Osteoblast (primary cell): Measurements from ENCODE around the gene SMO. TPM values are rescaled to one million over a fixed set of nuclear protein-coding genes. Genes with fewer than 3 reads are reported as not detected.

Source experiments
- DNase-seq: peaks from one replicate; pipeline ENCODE4 v3.0.0; 2011; ENCODE audit warnings: low spot score, mixed read lengths; ENCODE audit not compliant: insufficient read length; ENCODE audit errors: missing footprints
- H2AFZ ChIP-seq: 2 replicates; pipeline ENCODE4 v1.6.0; 2011; ENCODE audit warnings: mild to moderate bottlenecking, low read length
- H3K27ac ChIP-seq: 2 replicates; pipeline ENCODE4 v1.5.1; 2011; ENCODE audit warnings: mild to moderate bottlenecking, low read depth, low read length, moderate library complexity
- H3K27me3 ChIP-seq: 2 replicates; pipeline ENCODE4 v1.6.0; 2012; ENCODE audit warnings: mild to moderate bottlenecking, control low read depth, inconsistent platforms, low read length, moderate library complexity; ENCODE audit not compliant: insufficient read depth
- H3K36me3 ChIP-seq: 2 replicates; pipeline ENCODE4 v1.5.1; 2011; ENCODE audit warnings: mild to moderate bottlenecking, low read length, control low read depth, moderate library complexity; ENCODE audit not compliant: insufficient read depth
- H3K4me1 ChIP-seq: 2 replicates; pipeline ENCODE4 v1.5.1; 2011; ENCODE audit warnings: mild to moderate bottlenecking, low read length, control low read depth, moderate library complexity; ENCODE audit not compliant: insufficient read depth
- H3K4me2 ChIP-seq: 2 replicates; pipeline ENCODE4 v1.6.0; 2011; ENCODE audit warnings: mild to moderate bottlenecking, low read length; ENCODE audit not compliant: insufficient read depth
- H3K4me3 ChIP-seq: fragments of 200-600 bp; sonication (generic); 3 replicates; pipeline ENCODE4 v1.5.1; 2012; ENCODE audit warnings: mild to moderate bottlenecking, low read length, inconsistent platforms; ENCODE audit not compliant: insufficient read depth
- H3K79me2 ChIP-seq: 2 replicates; pipeline ENCODE4 v1.6.0; 2012; ENCODE audit warnings: mild to moderate bottlenecking, low read length, control low read depth, inconsistent platforms; ENCODE audit not compliant: insufficient read depth
- H3K9me3 ChIP-seq: 2 replicates; pipeline ENCODE4 v1.5.1; 2011; ENCODE audit warnings: low read depth, low read length, control low read depth
- H4K20me1 ChIP-seq: 2 replicates; pipeline ENCODE4 v1.6.0; 2012; ENCODE audit warnings: mild to moderate bottlenecking, low read length, control low read depth; ENCODE audit not compliant: insufficient read depth
- total RNA-seq: library from RNA; depleted of rRNA; stranded (reverse); fragments of >200 nt; gene quantifications from 2 replicates; pipeline ENCODE4 v1.2.3, GENCODE V29; 2012
- TF ChIP-seq, protein P1 (sequence below): IDR thresholded peaks from 2 replicates; pipeline ENCODE4 v1.5.1; 2011; ENCODE audit warnings: mild to moderate bottlenecking, low read depth, low read length, moderate library complexity; ENCODE audit errors: extremely low read depth

The SMO gene
- total RNA-seq, 1 donor, result 19.9 TPM

DNA sequence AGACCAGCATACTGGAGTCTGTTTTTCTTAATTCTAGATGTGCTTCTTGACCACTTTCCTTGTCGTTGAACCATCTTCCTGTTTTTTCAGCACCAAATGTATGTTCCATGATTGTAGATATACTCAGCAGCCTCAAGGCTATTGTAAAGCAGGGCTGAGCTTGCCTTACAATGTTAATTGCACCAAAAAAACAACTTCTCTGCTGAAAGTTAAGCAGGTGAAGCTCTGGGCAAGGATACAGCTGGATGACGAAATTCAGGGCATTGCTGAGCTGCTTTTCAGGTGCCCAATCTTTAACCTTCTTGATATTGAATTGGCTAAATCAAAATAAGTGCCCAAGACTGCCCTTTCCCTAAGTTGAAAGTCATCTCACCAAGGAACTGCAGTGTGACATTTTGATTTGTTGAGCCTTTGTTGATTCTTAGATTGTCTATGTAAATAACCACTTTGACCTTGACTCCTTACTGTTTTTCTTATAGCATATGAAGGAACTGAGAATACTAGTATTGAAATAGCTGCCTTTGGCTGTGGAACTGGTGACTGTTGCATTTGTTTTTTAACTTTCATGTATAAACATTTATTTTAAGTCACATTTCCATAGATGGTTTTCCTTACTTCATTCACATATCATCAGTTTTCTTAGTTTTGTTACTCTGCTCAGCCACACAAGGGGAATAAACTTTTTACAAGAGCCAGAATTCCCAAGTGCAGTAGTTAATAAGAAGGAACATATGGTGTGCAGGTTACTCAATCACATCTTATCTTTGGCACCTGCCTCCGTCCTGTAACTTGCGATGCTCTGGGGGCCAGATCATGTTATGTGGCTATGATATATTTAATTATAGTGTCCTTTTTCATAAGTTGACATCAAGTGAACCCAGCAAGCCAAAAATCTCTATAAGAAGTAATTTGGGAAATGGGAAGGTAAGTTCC, 39.5 kb downstream of the SMO start:
- Histone ChIP-seq H3K79me2 (peaks cover 4% of the 10 kb centered on the region), H3K27ac (no peak overlapping the region), H3K36me3 (no peaks in the 10 kb centered on the region), H4K20me1 (peaks cover 9% of the 10 kb centered on the region), H2AFZ (no peak overlapping the region), H3K4me1 (peaks cover 11% of the 10 kb centered on the region), H3K4me3 (no peak overlapping the region), H3K9me3 (no peaks in the 10 kb centered on the region), H3K27me3 (no peaks in the 10 kb centered on the region), H3K4me2 (no peak overlapping the region)
- TF ChIP-seq, protein P1, sequence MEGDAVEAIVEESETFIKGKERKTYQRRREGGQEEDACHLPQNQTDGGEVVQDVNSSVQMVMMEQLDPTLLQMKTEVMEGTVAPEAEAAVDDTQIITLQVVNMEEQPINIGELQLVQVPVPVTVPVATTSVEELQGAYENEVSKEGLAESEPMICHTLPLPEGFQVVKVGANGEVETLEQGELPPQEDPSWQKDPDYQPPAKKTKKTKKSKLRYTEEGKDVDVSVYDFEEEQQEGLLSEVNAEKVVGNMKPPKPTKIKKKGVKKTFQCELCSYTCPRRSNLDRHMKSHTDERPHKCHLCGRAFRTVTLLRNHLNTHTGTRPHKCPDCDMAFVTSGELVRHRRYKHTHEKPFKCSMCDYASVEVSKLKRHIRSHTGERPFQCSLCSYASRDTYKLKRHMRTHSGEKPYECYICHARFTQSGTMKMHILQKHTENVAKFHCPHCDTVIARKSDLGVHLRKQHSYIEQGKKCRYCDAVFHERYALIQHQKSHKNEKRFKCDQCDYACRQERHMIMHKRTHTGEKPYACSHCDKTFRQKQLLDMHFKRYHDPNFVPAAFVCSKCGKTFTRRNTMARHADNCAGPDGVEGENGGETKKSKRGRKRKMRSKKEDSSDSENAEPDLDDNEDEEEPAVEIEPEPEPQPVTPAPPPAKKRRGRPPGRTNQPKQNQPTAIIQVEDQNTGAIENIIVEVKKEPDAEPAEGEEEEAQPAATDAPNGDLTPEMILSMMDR, result no peak
- no peak for DNase-seq

DNA sequence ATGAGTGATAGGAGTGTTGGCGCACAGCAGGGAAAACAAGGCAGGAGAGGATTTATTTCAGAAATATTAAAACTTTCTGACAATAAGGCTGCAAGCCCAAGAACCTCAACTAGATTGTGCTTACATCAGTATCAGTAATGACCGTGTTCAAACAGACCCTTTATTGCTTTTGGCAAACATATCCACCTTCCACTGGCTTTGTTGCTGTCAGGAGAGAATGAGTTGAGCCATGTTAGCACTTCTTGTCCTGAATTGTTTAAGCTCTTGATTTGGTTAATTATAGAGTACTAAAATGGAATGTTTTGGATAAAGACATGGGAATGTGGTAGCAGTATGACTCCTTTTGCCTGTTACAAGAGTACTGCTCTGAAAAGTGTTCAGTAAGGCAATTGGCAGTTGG, 40.2 kb downstream of the SMO start:
- Histone ChIP-seq H3K79me2 (peaks cover 4% of the 10 kb centered on the region), H3K9me3 (no peaks in the 10 kb centered on the region), H3K36me3 (no peaks in the 10 kb centered on the region), H3K4me1 (peaks cover 11% of the 10 kb centered on the region), H3K4me3 (no peak overlapping the region), H4K20me1 (peaks cover 9% of the 10 kb centered on the region), H3K4me2 (no peak overlapping the region), H3K27me3 (no peaks in the 10 kb centered on the region), H2AFZ (no peak overlapping the region), H3K27ac (no peak overlapping the region)
- TF ChIP-seq, protein P1, result no peak
- no peak for DNase-seq

DNA sequence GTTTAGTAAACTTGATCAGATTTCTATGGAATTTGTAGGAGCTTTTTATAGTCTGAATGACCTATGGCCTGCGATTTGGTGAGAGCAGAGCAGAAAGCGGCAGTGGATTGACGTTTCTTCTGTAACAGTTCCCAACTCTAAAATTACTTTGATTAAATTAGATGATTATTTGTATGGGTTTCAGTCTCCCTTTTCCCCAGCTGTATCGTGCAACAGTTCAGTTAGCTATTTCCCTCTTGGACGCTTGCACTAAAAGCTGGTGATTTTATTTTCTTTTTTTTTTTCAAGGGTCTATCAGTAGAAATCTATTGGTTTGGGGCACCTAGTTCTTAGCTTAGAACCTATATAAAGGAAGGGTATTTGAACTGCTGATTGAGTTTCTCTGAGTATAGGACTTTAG, 43.2 kb downstream of the SMO start:
- Histone ChIP-seq H3K79me2 (peaks cover 4% of the 10 kb centered on the region), H4K20me1 (peaks cover 9% of the 10 kb centered on the region), H3K4me3 (no peak overlapping the region), H3K4me1 (no peaks in the 10 kb centered on the region), H3K9me3 (no peaks in the 10 kb centered on the region), H3K27ac (no peak overlapping the region), H2AFZ (no peak overlapping the region), H3K4me2 (no peak overlapping the region), H3K27me3 (no peaks in the 10 kb centered on the region), H3K36me3 (no peaks in the 10 kb centered on the region)
- TF ChIP-seq, protein P1, result no peak
- no peak for DNase-seq

DNA sequence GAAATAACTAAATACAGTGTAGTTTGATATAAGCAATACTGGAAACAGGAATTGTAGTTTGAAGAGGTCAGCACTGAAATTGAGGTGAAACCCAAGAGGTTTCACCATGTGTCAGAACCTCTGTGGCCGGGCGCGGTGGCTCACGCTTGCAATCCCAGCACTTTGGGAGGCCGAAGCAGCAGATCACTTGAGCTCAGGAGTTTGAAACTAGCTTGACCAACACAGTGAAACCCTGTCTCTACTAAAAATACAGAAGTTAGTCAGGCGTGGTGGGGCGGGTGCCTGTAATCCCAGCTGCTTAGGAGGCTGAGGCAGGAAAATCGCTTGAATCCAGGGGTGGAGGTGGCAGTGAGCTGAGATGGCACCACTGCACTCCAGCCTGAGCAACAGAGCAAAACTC, 50.1 kb downstream of the SMO start:
- TF ChIP-seq, protein P1, result no peak
- no peaks in the 10 kb centered on the region for H4K20me1 ChIP-seq
- no peaks in the 10 kb centered on the region for H3K36me3 ChIP-seq
- no peak overlapping the region for H3K4me3 ChIP-seq
- DNase-seq, result no peak
- H3K79me2 ChIP-seq, result no peaks in the 10 kb centered on the region
- no peaks in the 10 kb centered on the region for H3K27me3 ChIP-seq
- no peak overlapping the region for H2AFZ ChIP-seq
- peaks cover 7% of the 10 kb centered on the region for H3K4me1 ChIP-seq
- H3K9me3 ChIP-seq, result no peaks in the 10 kb centered on the region
- H3K4me2 ChIP-seq, result no peak overlapping the region
- no peak overlapping the region for H3K27ac ChIP-seq
